CD4-positive, alpha-beta T cell treated with Interleukin-21 for 1 hour (primary cell): Measurements from ENCODE around the gene TESMIN.

Source experiments
- DNase-seq: peaks from one replicate; pipeline ENCODE4 v3.0.0-alpha.2; 2020

TESMIN gene

DNA sequence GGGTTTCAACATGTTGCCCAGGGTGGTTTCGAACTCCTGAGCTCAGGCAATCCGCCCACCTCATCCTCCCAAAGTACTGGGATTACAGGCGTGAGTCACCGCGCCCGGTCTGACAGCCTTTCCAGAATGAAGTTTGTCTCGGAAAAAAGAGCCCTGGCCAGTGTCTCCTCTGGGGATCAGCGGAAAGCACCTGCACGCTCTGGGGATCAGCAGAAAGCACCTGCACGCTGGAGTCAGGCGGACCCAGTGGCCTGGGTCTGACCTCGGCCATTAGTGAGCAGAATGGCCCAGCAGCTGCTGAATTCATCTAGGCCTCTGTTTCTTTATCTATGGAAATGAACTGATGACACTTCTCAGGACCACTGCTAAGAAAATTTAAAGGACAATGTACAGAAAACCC, 10.5 kb upstream of the TESMIN start:
- no peak for DNase-seq

DNA sequence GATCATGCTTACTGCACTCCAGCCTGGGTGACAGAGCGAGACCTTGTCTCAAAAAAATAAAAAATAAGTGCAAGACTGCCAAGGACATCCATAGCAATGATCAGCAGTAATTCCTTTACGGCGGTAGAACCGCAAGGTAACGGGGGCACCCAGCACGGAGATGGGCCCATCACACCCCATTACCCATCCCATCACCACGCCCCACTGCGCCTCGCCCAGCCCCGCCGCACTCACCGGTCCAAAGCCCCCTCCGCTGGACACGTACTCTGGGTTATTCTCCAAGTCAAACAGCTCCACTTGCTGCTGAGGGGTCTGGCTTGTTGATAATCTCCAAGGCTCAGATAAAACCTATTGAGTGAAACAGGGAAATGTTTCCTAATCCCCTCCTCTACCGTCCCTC, 8.7 kb upstream of the TESMIN start:
- DNase-seq = no peak

DNA sequence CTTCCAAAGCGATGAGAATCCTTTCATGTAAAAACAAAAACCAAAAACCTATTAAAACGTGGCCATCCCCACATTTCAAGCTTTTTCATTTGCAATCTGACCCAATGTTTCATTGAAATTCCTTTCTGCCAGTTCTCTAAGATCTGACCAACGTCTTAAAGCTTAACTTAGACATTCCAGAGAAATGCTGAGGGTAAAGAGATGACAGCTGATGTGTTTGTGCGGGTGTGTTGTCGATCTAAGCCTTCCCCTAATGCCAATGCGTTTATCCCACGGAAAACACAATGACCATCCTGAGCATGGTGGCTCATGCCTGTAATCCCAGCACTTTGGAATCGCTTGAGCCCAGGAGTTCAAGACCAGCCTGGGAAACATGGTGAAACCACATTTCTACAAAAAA, 6.4 kb upstream of the TESMIN start:
- DNase-seq = no peak

DNA sequence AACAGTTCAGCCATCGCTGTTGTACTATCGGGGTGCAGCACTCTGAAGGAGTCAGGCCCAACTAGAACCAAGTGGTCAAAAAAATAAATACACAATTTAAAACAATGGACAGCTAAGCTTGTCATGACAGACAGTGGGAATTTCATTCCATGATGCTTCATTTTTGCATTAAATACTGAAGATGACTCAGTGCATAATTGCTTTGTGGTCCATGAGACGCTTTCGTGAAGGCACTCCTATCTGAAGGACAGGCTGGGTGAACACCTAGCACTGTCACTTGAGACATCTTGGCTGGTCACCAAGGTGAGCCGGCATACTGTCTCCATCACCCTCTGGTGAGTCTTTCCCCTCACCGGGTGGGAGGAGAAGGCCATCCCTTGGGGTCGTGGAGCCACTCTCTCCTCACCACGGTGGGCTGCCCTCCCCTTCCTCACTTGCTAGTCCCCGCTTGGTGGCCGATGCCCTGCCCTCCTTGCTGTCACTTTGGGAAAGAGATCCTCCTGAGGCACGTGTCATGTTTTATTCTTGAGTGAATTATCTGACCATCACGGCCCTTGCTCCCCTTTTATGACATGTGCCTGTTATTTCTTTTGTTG, 4.9 kb upstream of the TESMIN start:
- no peak for DNase-seq

DNA sequence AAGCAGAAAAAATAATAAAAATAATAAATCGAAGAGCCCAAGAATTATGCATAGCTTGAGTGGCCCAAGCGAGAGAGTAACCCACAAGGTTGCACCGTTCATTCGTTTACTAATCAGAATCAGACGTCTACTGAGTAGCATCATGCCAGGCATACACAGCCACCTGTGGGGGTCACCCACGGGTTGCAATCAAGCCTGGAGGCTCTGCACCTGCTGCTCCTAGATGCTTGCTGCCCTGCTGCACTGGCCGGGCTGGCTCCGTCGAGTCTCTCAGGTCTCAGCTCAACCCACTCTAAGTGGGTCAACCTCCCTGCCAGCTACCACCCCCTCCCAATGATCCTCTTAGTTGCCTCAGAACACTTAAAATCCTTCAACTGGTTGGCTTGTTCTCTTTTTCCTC, 2.0 kb upstream of the TESMIN start:
- no peak for DNase-seq

DNA sequence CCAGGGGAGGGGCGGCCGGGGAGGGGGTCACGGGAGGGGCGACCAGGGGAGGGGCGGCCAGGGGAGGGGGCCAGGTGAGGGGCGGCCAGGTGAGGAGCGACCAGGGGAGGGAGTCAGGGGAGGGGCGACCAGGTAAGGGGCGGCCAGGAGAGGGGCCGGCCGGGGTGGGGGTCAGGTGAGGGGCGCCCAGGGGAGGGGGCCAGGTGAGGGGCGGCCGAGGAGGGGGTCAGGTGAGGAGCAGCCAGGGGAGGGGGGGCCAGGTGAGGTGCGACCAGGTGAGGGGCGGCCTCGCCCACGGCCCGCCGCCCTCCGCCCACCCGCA, 355 bp downstream of the TESMIN start:
- DNase-seq = no peak

DNA sequence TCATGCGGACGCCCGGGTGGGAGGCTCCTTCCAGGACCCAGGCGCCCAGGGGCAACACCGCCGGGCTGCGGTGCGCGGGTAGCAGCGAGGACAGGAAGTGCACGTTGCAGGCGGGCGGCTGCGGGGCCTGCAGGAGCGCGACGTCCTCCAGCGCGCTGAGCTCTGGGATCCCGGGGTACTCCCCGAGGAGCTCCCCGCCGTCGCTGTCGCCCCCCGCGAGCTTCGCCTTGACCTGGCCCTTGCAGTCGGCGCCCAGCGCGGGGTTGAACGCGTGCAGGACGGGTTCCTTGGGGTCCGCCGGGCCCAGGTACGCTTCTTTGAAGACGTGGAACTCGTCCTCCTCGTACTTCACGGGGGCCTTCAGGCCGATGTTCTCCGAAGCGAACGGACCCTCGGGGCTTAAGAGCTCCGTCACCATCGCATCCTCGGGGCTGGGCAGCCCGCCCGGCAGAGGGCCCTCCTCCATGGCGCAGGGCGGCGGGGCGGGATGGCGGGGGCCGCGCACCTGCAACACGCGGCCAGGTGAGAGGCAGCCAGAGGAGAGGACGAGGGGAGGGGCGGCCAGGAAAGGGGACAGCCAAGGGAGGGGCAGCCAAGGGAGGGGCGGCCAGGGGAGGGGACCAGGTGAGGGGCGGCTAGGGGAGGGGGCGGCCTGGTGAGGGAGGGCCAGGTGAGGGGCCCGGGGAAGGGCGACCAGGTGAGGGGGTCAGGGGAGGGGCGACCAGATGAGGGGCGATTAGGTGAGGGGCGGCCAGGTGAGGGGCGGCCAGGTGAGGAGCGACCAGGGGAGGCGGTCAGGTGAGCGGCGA, 921 bp downstream of the TESMIN start:
- DNase-seq = peak; percentile 18

DNA sequence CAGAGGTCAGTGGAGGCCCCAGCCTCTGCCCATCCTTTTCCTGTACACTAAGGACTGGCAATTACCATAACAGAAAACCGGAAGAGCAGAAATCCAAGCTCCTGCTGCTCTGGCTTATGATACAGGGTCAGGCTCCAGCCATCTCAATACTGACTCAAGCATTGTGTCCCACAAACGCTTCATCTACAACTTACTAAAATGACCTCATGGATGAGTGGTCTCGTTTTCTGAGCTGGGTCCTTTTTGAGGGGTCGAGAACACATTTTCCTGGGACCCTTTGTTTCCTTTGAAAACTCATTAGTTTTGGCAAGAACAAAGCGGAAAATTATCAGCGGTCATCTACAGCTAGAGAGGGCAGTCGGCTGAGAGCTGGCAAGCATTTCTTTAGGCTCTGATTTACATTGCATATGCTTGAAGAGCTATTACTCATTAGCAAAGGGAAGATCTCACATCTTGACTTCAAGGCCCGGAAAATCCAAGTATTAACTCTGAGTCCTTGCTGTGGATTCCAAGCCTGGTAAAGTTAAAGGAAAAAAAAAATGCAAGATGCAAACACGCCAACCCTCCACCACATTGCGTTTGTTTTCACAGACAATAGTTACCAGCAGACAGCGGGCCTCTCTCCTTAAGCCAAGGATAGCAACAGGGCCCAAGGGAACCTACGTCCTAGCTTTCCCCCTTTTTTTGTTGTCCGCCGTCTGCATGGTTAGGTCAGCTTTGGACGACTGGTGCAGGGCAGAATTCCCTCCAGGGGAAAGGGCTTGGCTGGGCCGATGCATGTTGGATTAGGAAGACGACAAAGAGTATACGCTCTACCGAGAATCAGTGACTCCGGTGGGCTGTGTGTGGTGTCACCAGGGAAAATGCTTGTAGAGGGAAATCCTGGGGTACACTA, 1.8 kb downstream of the TESMIN start:
- no peak for DNase-seq

DNA sequence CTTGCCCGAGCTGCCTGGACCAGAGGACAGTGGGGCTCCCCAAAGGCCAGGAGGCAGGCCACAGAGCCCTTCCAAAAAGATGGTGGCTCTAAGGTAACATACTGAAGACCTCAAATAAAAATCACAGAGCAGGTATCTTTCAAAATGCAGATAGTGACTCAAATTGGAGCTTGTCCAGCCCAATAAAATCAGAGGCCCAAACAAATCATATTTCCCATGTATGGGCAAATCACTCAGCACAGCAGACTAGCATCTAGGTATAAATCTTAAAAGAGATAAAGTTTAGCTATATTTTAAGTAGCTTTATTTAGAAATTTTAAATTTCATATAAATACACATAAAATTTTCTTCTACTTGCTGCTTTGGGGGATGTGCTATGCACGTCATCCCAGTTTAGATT, 3.3 kb downstream of the TESMIN start:
- DNase-seq = no peak

DNA sequence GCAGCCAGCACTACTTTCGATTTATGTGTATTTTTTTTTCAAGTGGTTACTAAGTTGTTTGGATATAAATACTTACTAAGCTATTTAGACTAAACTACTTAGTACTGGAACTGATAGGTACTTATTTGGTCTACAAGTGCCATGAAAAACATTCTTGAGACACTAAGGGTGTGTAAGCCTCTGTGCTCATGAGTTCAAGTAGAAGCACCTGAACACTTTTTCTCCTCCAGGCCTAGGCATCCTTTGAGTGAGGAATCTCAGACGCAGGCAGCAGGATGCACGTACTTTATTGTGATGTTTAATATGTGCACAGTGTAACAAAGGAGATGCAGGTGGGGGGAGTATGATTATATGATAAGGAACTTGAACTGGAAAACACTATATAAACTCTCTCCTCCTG, 7.8 kb downstream of the TESMIN start:
- no peak for DNase-seq

DNA sequence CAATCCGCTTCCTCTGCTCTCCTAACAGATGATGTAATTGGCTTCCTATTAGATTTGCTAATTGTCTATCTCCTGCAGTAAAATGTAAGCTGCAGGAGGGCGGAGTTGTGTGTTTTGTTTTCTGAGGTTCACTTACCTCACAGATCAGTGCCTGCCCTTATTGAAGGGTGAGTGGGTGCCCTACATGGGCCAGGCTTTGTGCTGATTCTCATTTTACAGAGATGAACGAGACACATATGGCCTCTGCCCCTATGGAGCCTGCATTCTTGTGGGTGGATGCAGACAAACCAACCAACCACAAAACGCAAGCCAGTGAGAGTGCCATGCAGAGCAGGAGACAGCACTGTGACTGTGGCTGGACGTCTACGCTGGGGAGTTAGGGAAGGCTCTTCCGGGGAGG, 9.9 kb downstream of the TESMIN start:
- no peak for DNase-seq

DNA sequence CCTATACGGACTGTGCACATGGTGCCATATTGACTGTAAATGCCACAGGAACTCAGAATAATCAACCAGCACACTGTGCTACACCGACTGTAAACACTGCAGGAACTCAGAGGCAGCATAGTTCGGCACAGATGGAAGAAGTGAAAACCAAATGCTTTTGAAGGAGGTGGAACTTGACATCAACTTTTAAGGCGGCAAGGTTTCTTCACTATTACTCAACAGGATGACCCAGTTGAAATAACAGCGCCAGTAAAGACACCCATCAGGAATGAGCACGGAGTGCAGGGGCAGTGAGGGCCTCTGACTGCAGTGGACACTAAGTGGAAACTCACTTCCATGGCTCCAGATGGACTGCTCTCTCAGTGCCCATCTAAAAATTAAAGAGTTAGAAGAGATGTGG, 15.7 kb downstream of the TESMIN start:
- no peak for DNase-seq

DNA sequence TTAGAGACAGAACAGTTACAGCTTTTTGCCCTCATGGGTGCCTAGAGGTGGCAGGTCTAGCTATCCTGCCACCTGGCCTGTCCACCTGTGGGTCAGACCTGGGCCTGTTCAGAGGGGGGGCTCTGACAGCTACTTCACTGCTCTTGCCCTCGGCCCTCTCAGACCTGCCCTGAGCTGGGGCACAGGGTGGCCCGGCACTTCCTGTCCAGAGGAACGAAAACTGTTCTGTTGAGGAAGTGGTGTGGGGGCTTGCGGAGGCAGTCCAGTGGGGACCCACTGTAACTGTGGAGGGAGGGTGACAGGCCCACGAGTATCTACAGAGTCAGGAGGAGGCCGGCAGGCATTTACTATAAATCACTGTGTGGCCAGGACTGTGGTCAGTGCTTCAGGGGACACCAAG, 16.2 kb downstream of the TESMIN start:
- no peak for DNase-seq

DNA sequence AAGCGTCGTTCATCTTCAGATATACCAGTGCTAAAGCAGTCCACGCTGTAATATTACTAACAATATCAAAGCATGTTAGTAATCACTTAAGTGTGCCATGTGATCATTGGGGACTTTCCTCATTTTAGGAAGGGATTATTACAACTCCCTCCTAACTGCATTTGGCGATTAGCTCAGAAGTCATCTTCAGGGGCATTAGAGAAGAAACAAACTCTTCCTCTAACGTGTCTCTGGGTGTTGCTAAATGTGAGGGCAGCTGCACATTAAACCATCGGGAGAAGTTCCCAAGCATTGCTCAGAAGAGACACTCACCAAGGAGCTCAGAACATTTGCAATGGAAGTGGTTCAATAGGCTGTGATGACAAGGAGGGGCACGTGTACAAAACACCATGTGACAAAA, 17.2 kb downstream of the TESMIN start:
- DNase-seq = no peak

DNA sequence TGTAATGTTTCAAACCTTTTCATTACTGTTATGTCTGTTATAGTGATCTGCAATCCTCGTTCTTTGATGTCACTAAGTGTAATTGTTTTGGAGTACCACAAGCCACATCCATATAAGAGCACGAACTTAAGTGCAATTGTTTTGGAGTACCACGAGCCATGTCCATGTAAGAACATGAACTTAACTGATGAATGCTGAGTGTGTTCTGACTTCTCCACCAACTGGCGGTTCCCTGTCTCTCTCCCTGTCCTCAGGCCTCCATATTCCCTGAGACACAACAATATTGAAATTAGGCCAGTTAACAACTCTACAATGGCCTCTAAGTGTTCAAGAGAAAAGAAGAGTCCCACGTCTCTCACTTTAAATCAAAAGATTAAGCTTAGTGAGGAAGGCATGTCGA, 23.5 kb downstream of the TESMIN start:
- no peak for DNase-seq

DNA sequence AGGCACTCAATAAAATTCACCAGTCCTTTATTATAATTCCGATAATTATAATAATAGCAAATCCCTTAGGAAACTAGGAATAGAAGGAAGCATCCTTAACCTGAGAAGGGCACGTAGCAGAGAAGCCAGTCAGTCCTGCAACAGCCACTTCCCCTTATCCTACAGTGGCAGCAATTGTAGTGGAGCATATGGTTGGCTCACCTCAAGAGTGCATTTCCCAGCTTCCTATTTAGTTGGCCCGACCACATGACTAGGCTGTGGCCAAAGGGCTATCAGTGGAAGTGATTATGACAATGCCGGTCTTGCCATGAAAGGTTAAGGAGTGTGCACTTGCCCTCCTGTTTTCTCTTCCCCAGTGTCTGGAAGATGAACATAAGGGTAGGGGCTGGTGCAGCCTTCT, 27.0 kb downstream of the TESMIN start:
- DNase-seq = no peak

DNA sequence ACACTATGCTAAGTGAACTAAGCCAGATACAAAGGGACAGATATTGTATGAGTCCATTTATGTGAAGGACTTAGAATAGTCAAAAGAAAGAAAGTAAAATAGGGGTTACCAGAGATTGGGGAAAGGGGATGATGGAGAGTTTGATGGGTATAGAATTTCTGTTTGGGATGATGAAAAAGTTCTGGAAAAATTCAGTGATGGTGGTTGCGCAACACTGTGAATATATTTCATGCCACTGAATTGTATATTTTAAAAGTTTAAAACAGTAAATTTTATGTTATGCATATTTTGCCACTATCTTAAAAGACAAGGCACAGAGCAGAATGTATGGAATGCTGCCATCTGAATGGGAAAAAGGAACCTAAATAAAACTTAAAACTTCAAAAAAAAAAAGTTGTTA, 29.2 kb downstream of the TESMIN start:
- no peak for DNase-seq

DNA sequence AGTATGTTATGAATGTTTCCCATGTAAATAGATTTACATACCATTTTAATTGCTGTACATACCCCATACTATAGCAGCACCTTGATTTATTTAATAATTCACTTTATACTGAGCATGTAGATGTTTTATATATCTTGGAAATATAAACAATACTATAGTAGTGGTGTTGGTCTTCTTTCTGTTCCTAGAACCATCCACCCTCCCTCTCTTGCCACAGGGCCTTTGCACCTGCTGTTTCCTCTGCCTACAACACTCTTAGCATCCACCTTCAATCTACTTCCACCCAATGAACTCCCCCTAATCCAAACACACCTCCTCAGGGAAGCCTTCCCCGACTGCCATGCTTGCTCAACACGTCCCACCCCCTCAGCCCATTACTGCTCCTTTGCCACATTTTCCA, 30.2 kb downstream of the TESMIN start:
- DNase-seq = no peak

DNA sequence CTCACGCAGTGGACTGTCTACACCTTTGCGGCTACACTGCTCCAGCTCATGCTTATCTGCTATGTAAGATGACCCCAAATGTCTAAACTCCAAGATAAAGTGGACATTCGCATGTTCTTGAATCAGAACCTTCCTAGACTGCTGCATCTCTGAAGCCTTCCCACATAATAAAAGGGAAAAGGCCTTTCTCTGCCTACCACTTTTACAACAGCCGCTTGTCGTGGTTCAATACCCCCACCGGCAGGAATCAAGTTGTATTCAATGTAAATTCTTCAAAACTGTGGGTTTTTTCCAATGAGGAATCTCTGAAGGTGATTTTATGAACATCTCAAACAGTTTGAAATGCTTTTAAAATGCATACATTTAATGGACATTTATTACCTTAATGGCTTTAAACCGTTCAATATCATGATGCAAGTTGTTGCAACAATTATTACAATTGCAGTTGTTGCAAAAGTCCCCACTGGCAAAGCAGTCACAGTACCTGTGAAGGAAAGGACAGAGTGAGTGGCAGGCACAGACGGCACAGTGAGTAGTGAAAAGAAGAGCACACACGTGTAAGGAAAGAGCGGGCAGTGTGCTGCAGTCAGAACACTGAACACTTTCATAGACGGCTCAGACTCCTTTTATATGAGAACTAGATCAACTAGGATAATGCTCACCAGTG, 35.7 kb downstream of the TESMIN start:
- DNase-seq = no peak

DNA sequence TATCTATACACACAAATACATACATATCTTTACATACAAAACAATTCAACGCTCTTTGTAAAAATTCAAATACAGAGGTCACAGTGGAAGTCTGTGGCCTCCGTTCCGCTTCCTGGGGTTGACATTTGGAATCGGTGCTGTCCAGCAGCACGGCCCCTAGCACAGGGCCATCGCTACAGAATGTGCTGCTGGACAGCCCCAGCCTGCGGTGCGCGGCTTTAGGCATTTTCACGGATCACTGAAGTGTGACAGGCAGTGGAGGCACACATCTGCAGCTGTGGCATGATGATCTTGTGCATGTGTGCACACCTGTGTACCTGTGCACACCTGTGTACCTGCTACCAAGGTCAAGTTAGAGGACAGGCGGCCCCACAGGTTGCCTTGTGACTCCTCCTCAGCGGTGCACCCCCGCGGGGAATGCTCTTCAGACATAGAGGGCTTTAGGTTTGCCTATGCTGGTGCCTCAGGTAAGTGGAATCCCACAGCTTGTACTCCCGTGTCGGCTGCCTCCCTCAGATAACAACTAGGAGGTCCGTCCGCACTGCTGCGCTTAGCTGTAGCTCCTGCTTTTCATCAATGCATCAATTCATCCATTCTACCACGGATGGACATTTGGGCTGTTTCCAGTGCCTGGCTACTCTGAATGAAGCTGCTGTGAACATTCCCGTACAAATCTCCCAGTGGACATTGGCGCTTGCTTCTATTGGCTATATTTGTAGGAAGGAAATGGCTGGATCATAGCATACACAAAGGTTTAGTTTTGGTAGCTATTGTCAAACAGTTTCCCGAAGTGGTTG, 37.1 kb downstream of the TESMIN start:
- no peak for DNase-seq

DNA sequence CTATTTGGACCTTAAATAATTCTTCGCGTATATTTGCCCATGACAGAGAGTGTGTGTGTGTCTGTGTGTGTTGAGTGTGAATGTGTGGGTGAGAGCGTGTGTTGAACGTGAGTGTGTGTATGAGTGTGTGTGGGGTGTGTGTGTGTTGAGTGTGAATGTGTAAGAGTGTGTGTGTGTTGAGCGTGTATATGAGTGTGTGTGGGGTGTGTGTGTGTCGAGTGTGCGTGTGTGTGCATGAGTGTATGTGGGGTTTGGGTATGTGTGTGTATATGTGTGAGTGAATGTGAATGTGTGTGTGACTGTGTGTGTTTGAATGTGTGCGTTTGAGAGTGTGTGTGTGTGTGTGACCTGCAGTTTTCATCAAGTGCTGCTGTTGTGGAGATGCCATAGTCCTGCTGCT, 40.2 kb downstream of the TESMIN start:
- DNase-seq = no peak

DNA sequence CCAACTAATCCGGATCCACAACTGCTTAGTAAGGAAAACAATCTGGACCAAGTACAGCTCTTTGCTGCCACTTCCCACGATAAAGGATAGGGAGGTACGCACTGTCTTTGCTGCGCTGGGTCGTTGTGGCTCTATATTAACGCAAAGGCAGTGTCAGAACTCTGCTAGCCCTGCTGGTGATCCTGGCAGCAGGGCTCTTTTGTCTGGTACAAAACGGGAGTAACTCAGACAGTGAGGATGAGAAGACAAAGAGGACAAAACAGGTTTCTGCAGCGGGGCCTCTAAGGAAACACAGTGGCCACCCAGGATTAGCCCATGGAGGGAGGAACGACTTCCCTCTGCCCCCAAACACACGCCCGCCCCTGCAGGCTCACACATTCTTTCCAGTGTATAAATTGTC, 40.9 kb downstream of the TESMIN start:
- DNase-seq = no peak

DNA sequence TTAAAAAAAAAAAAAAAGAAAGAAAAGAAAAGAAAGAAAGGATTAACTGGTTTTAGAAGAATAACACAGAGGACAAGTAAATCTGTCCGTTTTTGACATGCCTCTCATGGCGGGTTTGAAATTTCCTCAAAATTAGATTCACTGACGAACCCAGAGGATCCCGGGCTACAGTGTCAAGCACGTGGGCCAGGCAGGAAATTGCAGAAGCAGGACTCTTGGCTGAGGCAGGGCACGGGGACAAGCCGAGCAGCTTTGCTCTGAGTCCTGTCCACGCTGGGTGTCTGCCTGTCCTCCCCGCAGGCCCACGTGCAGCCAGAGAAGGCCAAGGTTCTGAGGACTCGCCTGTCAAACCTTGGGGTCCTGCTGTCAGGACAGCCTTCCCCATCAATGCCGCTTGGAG, 42.3 kb downstream of the TESMIN start:
- no peak for DNase-seq
